Smooth muscle cell of bladder (primary cell): Measurements from ENCODE around the gene COX18. TPM values are rescaled to one million over a fixed set of nuclear protein-coding genes. Genes with fewer than 3 reads are reported as not detected.

Experiments
- total RNA-seq: library from RNA; depleted of rRNA; stranded (reverse); fragments of >200 nt; gene quantifications from 2 replicates; pipeline ENCODE4 v1.2.3, GENCODE V29; 2014

The COX18 gene, protein sequence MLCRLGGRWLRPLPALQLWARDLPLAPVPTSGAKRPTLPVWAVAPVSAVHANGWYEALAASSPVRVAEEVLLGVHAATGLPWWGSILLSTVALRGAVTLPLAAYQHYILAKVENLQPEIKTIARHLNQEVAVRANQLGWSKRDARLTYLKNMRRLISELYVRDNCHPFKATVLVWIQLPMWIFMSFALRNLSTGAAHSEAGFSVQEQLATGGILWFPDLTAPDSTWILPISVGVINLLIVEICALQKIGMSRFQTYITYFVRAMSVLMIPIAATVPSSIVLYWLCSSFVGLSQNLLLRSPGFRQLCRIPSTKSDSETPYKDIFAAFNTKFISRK
- total RNA-seq, result 17.6 and 19.1 TPM in 2 replicates

GRCh38 chr4:73069338-73070073 is at the start of gene COX18:
Gene COX18 (minus strand): TSS chr4:73069716. CDS start chr4:73069649, 67 bp downstream.

Other genes with a start within 250 kb of the COX18 start
- gene ANKRD17, start 189.1 kb upstream of the COX18 start, total RNA-seq, result 35.0 and 42.2 TPM in 2 replicates